Measurements from ENCODE around the gene USP47. TPM values are rescaled to one million over a fixed set of nuclear protein-coding genes. Genes with fewer than 3 reads are reported as not detected.
A peak's percentile ranks its signal among the peaks of the same experiment; 100 is the strongest.

USP47 gene
- total and polyA plus RNA-seq, 10 donors, result 13.7 to 80.8 (median 48.2) TPM

DNA sequence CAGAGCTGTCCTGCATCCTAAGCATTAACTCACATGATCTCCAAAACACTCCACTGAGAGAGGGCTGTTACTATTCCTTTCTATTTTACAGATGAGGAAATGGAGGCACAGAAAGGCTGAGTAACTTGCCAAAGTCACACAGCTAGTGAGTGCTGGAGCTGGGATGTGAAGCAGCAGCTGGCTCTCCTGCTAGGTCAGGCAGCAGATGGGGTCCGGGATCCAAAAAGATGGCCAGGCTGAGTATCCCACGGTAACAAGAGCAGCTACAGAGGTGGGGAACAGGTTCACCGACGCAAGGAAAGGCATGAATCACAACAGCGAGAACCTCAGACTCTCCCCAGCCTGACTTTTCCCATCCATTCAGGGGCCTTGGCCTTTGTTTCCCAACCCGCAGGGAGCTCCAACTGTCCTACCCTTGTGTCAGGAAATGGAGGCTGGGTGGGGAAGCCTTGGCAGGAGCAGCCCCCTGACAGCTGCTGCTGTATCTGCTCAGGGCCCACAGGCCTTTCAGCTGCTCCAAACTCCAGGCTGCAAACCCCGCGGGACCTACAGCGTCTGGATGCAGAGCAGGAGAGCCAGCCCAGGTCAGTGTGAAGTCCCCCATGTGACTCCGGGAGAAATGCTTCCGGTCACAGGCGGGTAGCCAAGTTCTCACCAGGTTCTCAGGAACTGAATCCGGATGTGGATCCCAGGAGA lies 137.2 kb downstream of the USP47 start:
- peak overlapping the region in 7 of 8 donors; percentile 35 to 70 (median 40) for H3K27ac ChIP-seq
- intact Hi-C loops (cut with DNase I; ENCODE audit: low total_unique reads), result no loop called here
- peak; percentile 33 for DNase-seq
- H3K4me3 ChIP-seq, result no peak overlapping the region
- TF ChIP-seq POLR2AphosphoS5 (IDR thresholded peaks at IDR 0.05), result no peak
- TF ChIP-seq CTCF (IDR thresholded peaks at IDR 0.05 in 8 of 11, conservative IDR thresholded peaks at IDR 0.05 in 3 of 11), result no peak
- no peak for TF ChIP-seq POLR2A (IDR thresholded peaks at IDR 0.05)
- H3K36me3 ChIP-seq, result no peaks in the 10 kb centered on the region
- no peaks in the 10 kb centered on the region for H3K27me3 ChIP-seq (replicated peaks in 1 of 7)
- peaks cover 9 to 61% (median 23%) of the 10 kb centered on the region in 6 donors for H3K4me1 ChIP-seq
- no peaks in the 10 kb centered on the region for H3K9me3 ChIP-seq
- WGBS, 5 donors, result 60 to 79% (median 67%) methylated on average over 6 to 13 of the region's 13 CpGs

- DNase-seq, result no peak
- Histone ChIP-seq H3K4me1 (peaks cover 9 to 54% (median 25%) of the 10 kb centered on the region in 6 donors), H3K9me3 (no peaks in the 10 kb centered on the region), H3K27me3 (replicated peaks in 1 of 7) (no peaks in the 10 kb centered on the region), H3K36me3 (no peaks in the 10 kb centered on the region), H3K27ac (peak overlapping the region in 6 of 8 donors; percentile 35 to 70 (median 42)), H3K4me3 (no peak overlapping the region)
- intact Hi-C loops (cut with DNase I; ENCODE audit: low total_unique reads), result no loop called here
- TF ChIP-seq POLR2A (IDR thresholded peaks at IDR 0.05) (no peak), POLR2AphosphoS5 (IDR thresholded peaks at IDR 0.05) (no peak), CTCF (IDR thresholded peaks at IDR 0.05 in 8 of 11, conservative IDR thresholded peaks at IDR 0.05 in 3 of 11) (no peak)
- 62 to 87% (median 76%) methylated on average over 8 of the region's 8 CpGs for WGBS, 5 donors
Observed at GRCh38 chr11:11979488-11980117, 137.8 kb downstream of the USP47 start.

GRCh38 chr11:11980200-11980599 lies 138.4 kb downstream of the USP47 start:
- intact Hi-C loops (cut with DNase I; ENCODE audit: low total_unique reads), result no loop called here
- WGBS, 5 donors, result 88 to 100% (median 97%) methylated on average over 2 of the region's 2 CpGs

More at GRCh38 chr11:11980200-11980599, 138.4 kb downstream of the USP47 start:
- Histone ChIP-seq H3K27ac (peak overlapping the region in 5 of 8 donors; percentile 35 to 70 (median 44)), H3K9me3 (no peaks in the 10 kb centered on the region), H3K36me3 (no peaks in the 10 kb centered on the region), H3K27me3 (replicated peaks in 1 of 7) (no peaks in the 10 kb centered on the region), H3K4me1 (peaks cover 9 to 50% (median 27%) of the 10 kb centered on the region in 6 donors), H3K4me3 (no peak overlapping the region)
- DNase-seq, result no peak
- TF ChIP-seq POLR2AphosphoS5 (IDR thresholded peaks at IDR 0.05) (no peak), POLR2A (IDR thresholded peaks at IDR 0.05) (no peak), CTCF (IDR thresholded peaks at IDR 0.05 in 8 of 11, conservative IDR thresholded peaks at IDR 0.05 in 3 of 11) (no peak)

Measured in spleen (tissue), 11 donors.